Hematopoietic multipotent progenitor cell treated with erythropoietin and hydrocortisone succinate and interleukin-3 and kit ligand, for 17 days (in vitro differentiated cells): ENCODE results near the gene RUNX3.
"Not testable (repeated sequence)": the region's sequence is repeated elsewhere in the genome, so short reads cannot be mapped to it uniquely, and the experiment has no call there.

Experiments used
- DNase-seq: peaks from one replicate; pipeline ENCODE4 v3.0.0-alpha.2; 2015; ENCODE audit warnings: low spot score

Gene RUNX3

GRCh38 chr1:24930260-24931145 lies at the start of gene RUNX3:
RUNX3 (minus strand) TSS chr1:24930276; CDS start chr1:24929868, 408 bp downstream.
- no peak for DNase-seq

- DNase-seq, result not testable (repeated sequence)
These were observed 49.2 kb upstream of the RUNX3 start for GRCh38 chr1:24979232-24979631.

GRCh38 chr1:24978383-24979032 lies 48.4 kb upstream of the RUNX3 start:
- DNase-seq, result no peak

DNA sequence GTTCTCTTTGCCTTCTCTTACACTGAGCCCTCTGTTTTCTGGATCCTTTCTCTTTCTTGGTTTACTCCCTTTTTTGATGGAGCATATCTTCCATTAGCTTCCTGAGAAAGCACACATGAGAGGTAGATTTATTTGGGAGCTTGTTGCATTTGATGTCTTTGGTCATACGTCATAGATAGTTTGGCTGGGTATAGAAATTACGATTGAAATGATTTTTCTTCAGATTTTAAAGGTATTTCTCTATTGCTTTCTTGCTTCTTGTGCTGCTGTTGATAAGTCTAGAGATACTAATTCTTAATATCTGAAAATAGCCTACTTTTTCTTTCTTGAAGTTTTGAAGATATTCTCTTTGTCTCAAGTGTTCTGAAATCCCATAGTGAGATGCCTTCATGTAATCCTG lies 45.3 kb upstream of the RUNX3 start:
- no peak for DNase-seq

GRCh38 chr1:24973315-24973714 lies 43.2 kb upstream of the RUNX3 start:
- DNase-seq, result no peak

DNA sequence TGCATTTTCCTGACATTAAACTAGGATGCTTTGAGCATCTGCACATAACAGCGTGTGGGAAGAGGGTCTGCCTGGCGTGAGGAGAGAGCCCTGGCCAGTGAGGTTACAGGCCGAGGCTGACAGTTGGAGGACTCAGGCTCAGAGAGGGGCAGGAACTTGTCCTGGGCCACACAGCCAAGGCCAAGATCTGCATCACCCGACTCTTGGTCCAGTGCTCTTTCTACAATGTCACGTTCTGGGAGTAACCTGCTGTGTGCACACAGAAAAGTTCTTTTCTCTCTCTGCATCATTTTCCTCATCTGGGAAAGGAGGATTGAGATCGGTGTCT lies 42.8 kb upstream of the RUNX3 start:
- no peak for DNase-seq

- no peak for DNase-seq
These were observed 42.3 kb upstream of the RUNX3 start for GRCh38 chr1:24972221-24972914.

DNA sequence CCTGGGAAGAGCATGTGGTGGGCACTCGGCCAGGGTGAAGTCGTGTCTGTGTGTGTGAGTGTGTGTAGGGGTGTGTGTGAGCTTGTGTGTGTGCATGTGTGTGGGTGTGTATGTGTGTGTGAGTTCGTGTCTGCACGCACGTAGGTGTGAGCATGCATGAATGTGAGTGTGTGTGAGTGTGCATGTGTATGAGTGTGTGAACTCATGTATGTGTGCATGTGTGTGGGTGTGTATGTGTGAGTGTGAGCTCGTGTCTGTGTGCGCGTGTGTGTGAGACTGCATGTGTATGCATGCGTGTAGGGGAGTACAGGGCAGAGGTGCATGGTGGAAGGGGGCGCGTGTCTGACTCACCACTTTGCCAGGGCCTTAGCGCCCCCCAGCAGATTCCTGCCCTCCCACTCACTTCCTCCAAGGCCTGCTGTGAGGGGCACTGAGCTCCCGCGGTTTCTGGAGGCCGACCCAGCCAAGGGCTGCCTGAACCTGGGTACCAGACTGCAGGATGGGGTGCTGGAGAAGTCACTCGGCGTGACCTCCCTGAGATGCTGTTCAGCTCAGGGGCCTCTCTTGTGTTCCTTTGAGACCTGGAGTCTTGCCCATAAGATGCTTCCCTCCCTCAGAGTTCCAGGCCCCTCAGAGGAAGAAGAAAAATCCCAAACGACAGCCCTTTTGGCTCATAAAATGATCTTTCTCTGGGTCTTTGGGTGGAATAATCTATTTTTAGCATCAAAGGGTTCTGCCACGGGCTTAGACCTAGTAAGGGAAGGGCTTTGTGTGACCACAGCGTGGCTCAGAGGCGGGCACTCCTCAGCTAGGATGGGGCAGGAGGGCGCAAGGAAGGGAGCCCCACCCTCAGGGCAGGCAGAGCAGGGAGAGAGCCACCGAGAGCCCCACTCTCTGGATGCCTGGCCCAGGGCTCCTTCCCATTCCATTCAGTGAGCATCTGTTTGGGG lies 41.1 kb upstream of the RUNX3 start:
- DNase-seq, result no peak

DNA sequence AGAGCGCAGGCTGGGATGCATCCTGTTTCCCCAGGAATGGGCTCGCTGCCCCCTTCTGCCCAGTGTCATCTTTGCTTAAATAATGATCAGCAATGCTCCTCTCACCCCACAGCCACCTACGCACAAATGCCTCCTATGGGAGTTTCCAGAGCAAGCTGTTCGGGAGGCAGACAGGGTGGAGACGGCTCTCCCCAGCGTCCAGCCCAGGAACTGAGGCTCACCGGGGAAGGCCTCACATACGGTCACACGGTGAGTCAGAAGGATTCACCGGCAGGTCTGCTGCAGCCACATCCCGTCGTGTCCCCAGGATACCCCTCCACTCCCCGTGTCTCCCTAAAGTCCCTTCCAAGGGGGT lies 40.3 kb upstream of the RUNX3 start:
- DNase-seq, result no peak

DNA sequence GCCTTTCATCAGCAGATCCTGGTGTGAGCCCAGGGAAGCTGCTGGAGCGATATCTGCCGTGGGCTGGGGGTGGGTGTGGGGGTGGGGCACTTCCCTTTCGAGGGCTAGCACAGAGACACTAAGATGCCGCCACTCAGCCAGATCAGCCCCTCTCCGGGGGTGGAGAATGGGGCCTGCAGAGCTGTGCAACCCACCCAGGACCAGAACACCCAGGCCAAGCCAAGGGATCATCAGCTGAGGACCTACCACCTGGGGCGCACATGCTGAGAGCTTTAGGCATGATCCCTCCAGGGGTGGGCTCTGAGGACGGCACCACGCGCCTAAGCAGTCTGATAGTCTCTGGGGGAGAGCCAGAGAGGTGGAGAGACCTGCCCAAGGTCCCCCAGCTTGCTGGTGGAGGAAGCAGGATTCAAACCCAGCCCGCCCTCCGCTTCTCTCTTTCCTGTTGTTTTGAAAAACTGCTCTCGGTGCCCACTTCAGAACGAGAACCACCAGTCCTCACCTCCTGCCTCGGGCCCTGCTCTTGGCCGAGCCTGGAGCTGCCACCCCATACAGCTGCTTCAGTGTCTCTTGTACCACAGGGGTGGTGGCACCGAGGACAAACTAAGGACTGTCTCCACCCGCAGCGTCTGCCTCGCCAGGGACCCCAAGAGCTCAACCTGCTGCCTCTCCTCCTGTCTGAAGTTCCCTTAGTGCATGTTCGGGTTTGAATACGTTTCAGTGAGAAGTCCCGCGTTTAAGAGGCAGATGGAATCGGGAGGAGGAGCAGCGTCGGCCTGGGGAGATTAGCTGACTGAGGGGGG lies 39.7 kb upstream of the RUNX3 start:
- DNase-seq, result no peak

DNA sequence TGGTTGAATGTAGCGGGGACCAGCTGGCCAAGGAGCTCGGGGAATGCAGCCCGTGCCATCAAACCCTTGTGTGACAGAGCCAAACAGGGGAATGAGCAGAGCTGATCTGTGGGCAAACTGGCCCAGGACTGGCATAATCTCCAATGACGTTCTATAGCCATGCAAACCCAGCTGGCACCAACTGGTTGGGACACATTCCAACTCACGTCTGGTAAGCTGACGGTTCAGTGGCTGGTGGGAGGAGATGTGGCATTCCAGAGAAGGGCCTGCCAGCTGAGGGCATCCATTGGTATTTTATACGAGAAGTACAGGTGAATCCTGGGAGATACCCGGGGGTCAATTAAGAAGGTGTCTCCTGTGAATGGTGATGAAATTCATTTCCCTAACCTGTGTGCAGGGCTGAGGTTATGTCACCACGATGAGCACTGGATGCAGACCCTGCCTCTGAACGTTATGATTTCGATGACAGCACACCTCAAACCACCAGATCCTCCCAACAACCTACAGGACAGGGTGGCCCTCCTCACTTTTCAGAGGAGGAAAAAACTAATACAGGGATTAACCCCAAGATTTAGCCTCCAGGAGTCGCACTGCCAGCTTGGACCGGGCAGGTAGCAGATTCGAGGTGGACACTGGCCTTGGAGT lies 39.0 kb upstream of the RUNX3 start:
- no peak for DNase-seq

- DNase-seq, result no peak
These were observed 37.9 kb upstream of the RUNX3 start for GRCh38 chr1:24967962-24968361.

DNA sequence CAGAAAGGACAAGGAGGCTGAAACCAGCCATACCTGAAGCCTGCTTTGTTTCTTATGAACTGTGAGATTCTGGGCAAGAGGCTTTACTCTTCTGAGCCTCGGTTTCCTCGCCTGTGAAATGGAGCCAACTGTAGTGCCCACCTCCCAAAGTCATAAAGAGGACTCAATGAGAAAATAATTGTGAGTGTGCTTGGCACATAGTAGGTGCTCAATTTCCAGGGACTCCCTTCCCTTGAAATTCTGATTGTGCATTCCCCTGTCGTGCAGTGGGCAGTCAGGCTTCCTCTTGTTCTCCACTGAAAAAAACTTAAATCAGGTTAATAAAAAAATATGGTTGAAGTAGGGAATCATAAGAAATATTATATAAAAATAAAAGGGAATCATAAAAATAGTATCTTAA lies 37.5 kb upstream of the RUNX3 start:
- no peak for DNase-seq

DNA sequence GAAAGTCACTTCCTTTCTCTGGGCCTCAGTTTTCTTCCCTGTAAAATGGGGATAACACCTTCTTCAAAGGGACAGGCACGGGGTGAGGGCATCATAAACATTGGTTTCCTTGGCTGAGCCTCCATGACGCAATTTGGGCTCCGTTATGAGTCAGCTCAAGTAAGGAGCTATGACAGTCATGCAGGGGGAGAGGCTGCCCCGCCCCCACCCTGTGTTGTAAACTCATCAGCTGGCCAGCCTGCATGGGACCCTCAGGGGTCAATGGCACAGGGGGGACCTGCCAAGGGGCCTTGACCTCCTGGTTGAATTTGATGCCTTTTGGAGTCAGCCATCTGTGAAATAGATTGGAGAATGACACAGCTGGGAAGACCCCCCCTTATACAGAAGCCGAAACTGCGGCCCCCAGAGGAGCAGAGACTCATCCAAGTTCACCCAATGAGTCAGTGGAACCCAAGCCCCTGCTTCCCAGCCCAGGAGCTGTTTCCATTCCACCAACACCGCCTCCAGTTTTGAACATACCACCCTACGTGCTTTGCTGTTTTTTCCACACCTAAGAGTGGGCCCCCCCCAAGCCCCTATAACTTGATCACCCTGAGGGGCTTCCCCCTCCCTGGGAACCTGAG lies 36.8 kb upstream of the RUNX3 start:
- DNase-seq, result no peak

DNA sequence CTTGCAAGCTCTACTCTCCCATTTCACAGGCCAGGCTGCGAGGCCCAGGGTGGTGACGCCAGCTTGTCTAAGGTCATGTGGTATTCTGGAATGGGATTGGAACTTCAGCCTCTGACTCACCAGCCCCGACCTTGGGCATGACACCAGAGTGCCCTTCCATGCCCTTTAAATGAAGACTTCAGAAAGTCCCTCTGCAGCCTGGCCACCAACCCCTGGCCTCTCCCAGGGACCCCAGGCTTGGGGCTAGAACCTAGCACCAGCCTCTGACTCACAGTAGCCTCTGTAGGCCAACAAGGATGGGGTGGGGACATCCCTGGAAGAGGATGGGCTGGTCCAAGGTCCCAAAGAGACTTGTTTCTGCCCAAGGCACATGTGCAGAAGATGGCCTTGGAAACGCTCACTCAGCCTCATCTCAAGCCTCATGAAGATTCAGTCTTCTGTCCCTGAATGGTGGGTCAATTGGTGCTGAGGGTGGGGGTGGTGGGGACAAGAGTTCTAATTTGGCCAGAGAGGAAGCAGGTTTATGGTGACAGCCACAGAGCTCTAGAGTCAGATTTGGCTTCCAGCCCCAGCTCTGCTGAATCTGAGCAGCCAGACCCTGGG lies 36.1 kb upstream of the RUNX3 start:
- no peak for DNase-seq

DNA sequence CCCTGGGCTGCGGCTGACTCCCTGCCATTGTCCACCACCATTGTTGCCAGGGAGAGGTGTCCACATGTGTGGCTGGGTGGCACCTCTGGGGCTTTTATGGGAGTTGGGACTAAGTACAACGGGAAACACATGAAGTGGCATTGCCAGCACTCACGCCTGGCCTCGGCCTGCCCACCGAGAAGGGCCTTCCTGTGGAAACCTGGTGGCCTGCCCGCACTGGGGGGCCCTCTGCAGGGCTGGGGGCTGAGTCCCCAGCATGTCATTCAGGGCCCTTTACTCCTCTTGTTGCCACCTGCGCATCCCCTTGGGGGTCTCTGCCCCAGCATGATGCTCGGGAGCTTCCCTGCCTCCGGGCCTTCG lies 35.5 kb upstream of the RUNX3 start:
- no peak for DNase-seq

GRCh38 chr1:24964811-24965570 lies 34.9 kb upstream of the RUNX3 start:
- no peak for DNase-seq

- DNase-seq, result no peak
These were observed 34.0 kb upstream of the RUNX3 start for GRCh38 chr1:24963943-24964693.
